GM18907 (cell line): ENCODE measurements around the gene GABRP.

Source experiments
- ATAC-seq: cut with Tn5 transposase; IDR thresholded peaks from one replicate; pipeline ENCODE4 v1.9.1; 2021; ENCODE audit warnings: mild to moderate bottlenecking, moderate library complexity; ENCODE audit not compliant: unreplicated experiment

Gene GABRP, protein sequence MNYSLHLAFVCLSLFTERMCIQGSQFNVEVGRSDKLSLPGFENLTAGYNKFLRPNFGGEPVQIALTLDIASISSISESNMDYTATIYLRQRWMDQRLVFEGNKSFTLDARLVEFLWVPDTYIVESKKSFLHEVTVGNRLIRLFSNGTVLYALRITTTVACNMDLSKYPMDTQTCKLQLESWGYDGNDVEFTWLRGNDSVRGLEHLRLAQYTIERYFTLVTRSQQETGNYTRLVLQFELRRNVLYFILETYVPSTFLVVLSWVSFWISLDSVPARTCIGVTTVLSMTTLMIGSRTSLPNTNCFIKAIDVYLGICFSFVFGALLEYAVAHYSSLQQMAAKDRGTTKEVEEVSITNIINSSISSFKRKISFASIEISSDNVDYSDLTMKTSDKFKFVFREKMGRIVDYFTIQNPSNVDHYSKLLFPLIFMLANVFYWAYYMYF

DNA sequence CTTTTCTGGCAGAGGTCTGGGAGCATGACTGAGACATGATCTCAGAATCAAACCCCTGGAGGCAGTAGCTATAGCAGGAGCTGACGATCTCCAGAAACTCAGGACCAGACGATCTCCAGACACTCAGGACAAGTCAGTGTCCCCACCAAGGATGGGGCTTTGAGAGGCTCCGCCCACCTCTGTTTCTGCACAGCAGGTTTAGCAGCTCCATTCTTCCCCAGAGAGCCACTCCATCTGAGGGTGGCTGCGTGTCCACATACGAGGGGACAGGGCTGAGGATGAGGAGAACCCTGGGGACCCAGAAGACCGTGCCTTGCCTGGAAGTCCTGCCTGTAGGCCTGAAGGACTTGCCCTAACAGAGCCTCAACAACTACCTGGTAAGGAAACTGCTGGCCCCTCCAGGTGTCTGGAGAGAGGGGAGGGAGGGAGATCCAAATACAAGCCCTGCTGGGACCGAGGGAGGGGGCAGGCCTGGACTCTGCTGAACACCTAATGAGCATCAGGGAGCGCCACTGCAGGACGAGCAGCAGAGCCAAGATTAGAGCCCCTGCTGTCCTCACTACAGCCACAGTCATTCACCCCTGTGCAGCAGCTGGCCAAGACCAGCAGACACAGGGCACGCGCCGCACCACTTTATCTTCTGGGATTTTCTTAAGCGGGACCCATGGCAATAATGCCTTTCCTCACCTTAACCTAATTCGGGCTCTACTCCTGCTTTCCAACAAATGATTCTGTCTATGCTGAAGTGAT, at the start of gene GABRP:
GABRP (plus strand) TSS at position 228 of the 750 bp plus-strand sequence. CDS start 4,891 bp downstream, outside the sequence.
- no peak for ATAC-seq

- ATAC-seq = no peak
Observed at GRCh38 chr5:170736966-170737365, 46.6 kb upstream of the GABRP start.

DNA sequence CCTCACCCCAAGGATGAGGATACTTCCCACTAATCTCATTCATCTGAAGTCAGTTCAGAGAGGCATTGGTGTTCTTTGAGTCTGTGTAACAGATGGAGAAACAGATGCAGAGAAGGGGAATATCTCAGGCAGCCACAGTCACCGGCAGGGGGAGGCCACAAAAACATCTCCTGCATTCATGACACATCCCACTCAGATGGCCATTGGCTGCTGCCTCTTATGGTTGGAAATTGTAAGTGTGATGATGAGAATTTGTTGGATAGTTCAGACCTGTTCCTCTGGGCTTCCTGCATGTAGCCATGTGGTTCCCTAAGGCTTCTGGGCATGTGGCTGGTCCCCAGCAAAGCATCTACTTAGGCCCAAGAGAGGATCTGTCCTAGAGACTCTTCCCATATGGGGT, 45.9 kb upstream of the GABRP start:
- ATAC-seq = no peak

- ATAC-seq = no peak
Observed at GRCh38 chr5:170738840-170739239, 44.7 kb upstream of the GABRP start.

- ATAC-seq = no peak
Observed at GRCh38 chr5:170739446-170739845, 44.1 kb upstream of the GABRP start.

DNA sequence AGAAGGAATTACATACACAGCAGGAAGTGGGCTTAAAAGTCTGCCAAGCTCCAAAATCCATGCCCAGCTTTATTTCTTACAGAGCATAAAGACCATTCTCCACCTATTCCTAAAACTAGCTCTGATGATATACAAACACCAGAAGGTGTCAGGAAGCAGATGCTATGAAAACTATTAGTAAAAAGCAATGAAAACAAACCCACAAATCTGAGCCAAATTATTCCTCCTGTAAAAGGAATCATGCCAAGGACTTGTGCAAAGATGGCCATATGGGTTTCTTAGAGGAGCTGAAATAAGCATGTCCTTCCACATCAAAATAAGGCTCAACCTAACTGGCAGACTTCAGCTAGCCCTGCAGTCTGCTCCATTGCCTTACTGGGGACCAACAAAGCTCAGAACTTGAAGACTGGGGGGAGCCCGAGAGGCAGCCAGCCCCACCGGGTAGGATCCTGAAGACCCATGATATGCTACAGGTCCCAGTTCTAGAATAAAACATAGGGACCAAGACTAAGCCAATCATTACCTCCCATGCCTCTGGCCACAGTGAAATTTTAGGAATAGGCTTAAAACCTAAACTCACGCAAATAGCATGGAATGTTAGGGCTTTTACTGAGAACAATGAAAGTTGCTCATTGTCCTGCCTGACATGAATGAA, 42.8 kb upstream of the GABRP start:
- ATAC-seq = no peak

- no peak for ATAC-seq
Observed at GRCh38 chr5:170741801-170742200, 41.7 kb upstream of the GABRP start.

- ATAC-seq = no peak
Observed at GRCh38 chr5:170743876-170744212, 39.7 kb upstream of the GABRP start.

DNA sequence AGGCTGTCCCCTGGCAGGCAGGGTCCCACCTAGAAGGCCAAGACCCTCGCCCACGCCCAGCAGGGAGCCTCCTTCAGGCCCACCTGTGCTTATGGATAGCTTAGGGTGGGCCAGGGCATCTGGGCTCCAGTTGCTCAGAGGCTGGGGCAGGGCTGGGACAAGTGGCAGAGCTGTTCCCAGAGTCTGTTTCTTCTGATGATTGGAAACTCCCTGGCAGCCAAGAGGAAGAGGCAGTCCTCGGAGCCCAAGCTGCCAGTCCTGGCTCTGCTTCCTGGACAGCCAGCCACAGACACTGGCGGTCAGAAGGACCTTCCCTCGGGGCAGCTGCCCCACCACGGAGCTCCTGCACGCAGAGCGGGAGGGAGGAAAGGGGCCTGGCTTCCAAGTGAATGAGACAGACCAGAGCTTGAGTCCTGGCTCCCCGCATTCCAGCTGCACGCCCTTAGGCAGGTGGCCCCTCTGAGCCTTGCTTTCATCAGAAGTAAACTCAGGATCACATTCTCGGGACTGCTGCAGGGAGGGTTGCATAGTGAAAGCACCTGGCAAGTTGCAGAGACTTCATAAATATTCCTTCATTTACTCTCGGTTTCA, 37.9 kb upstream of the GABRP start:
- no peak for ATAC-seq

GRCh38 chr5:170746075-170746960, 37.2 kb upstream of the GABRP start:
- ATAC-seq = no peak

GRCh38 chr5:170746961-170747340, 36.6 kb upstream of the GABRP start:
- no peak for ATAC-seq

- no peak for ATAC-seq
Observed at GRCh38 chr5:170747357-170747756, 36.2 kb upstream of the GABRP start.

DNA sequence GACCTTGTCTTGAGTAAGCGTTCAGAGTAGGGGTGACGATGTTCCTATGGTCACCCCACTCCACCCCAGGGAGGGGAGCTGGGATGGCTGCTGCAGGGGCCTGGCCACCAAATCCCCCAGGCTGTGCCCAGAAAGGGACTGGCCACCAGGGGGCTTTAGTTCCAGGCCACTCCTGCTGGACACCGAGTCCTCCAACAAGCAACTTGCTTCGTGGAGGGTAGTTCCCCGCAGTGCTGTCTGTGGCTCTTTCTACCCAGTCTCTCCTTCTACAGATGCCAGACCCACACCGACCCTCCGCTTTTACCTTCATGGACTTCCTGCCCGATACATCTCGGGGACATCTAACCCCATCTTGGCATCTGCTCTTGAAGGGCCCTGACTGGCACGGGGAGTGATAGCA, 35.7 kb upstream of the GABRP start:
- no peak for ATAC-seq

DNA sequence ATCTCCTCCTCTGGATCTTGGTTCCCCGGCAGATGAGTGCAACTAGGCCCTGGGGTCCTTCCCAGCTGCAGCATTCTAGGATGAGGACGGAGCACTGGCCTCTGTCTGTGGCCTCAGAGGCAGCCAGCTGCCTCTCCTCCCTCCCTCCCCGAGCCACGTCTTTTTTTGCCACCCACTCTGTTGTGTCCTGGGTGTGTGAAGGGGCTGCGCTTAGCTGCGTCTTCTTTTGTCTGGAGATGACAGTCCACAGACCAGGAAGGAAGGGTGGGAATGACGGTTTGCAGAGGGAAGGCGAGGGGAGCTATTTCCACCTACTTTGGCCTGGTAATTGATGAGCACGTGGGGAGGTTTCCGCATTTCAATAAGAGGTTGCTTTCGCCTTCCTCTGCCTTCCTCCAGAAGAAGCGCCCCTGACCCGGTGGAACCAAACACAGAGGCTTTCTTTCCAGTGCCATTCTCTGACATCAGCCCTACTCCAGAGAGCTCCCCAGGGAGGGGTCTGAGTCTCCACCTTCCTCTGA, 34.5 kb upstream of the GABRP start:
- no peak for ATAC-seq

GRCh38 chr5:170749911-170750431, 33.6 kb upstream of the GABRP start:
- no peak for ATAC-seq

- ATAC-seq = no peak
Observed at GRCh38 chr5:170750791-170751190, 32.7 kb upstream of the GABRP start.

DNA sequence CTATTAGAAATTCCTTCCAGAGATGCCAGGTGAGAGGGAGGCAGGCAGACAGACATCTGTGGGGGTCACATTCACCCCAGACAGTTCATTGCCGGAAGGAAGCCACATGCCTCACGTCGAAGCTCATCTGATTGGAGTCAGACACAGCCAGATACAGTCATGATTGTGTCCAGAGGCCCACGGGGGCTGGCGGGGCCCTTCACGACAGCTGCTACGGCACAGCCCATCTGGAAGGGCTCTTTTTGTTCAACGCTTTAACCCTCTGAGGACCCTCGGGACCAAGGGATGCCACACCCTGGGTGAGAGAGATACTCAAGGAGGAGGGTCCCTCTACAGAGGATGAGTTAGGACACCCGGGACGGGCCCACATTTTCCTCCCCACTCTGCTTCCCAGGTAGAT, 31.9 kb upstream of the GABRP start:
- no peak for ATAC-seq

- no peak for ATAC-seq
Observed at GRCh38 chr5:170752257-170753215, 31.0 kb upstream of the GABRP start.

GRCh38 chr5:170753311-170753710, 30.2 kb upstream of the GABRP start:
- ATAC-seq = no peak
